ENCODE results near the gene TMEM53.
"Not testable (repeated sequence)": the region's sequence is repeated elsewhere in the genome, so short reads cannot be mapped to it uniquely, and the experiment has no call there.

TMEM53 gene

GRCh38 chr1:44675186-44675585 is 905 bp upstream of the TMEM53 start:
- peak overlapping the region; percentile 63 for H3K4me3 ChIP-seq (ENCODE audit: low read depth, low read length)
- no peak for TF ChIP-seq CTCF (IDR thresholded peaks at IDR 0.05; ENCODE audit: borderline replicate concordance, insufficient read depth, low read depth, low read length)

- TF ChIP-seq CTCF (IDR thresholded peaks at IDR 0.05; ENCODE audit: borderline replicate concordance, insufficient read depth, low read depth, low read length) = no peak
- peak overlapping the region; percentile 80 for H3K4me3 ChIP-seq (ENCODE audit: low read depth, low read length)
Measured at GRCh38 chr1:44673675-44674112, 587 bp downstream of the TMEM53 start.

GRCh38 chr1:44672961-44673674 is 1.2 kb downstream of the TMEM53 start:
- peak overlapping the region; percentile 80 for H3K4me3 ChIP-seq (ENCODE audit: low read depth, low read length)
- TF ChIP-seq CTCF (IDR thresholded peaks at IDR 0.05; ENCODE audit: borderline replicate concordance, insufficient read depth, low read depth, low read length) = no peak

- TF ChIP-seq CTCF (IDR thresholded peaks at IDR 0.05; ENCODE audit: borderline replicate concordance, insufficient read depth, low read depth, low read length) = no peak
Measured at GRCh38 chr1:44672254-44672955, 1.9 kb downstream of the TMEM53 start.

GRCh38 chr1:44670751-44671640 is 3.3 kb downstream of the TMEM53 start:
- no peak overlapping the region for H3K4me3 ChIP-seq (ENCODE audit: low read depth, low read length)
- TF ChIP-seq CTCF (IDR thresholded peaks at IDR 0.05; ENCODE audit: borderline replicate concordance, insufficient read depth, low read depth, low read length) = no peak

More at GRCh38 chr1:44672254-44672955, 1.9 kb downstream of the TMEM53 start:
- H3K4me3 ChIP-seq (ENCODE audit: low read depth, low read length) = peak overlapping the region; percentile 8

- not testable (repeated sequence) for H3K4me3 ChIP-seq (ENCODE audit: low read depth, low read length)
Measured at GRCh38 chr1:44666719-44667118, 7.6 kb downstream of the TMEM53 start.

- H3K4me3 ChIP-seq (ENCODE audit: low read depth, low read length) = no peak overlapping the region
- no peak for TF ChIP-seq CTCF (IDR thresholded peaks at IDR 0.05; ENCODE audit: borderline replicate concordance, insufficient read depth, low read depth, low read length)
Measured at GRCh38 chr1:44664730-44665370, 9.4 kb downstream of the TMEM53 start.

Measured in GM12875 (cell line).